ENCODE data around the gene CTXN1.
A peak's percentile ranks its signal among the peaks of the same experiment; 100 is the strongest.

The CTXN1 gene

DNA sequence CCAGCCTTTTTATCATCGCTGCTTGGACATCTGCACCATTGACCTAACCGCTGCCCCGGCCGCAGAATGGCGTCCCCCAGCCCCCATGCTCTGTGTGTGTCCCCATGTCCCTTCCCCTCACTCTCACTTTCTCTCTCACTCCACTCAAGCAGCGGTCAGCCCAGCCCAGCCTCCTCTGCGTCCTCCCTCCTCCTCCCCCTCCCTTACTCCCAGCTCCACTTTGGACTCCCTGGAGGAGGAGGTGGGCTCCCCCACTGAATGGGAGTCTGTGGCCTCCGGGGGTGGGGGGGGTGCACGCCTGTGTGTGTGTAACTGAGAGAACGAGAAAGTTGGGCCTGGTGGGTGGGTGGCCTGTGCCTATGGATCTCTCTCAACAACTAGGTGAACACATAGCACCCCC is 20.1 kb downstream of the CTXN1 start:
- no peak for TF ChIP-seq CTCF (IDR thresholded peaks at IDR 0.05)
- TF ChIP-seq ZFX (IDR thresholded peaks at IDR 0.05; ENCODE audit: borderline replicate concordance): no peak
- H3K27ac ChIP-seq: no peak overlapping the region

- TF ChIP-seq ZFX (IDR thresholded peaks at IDR 0.05; ENCODE audit: borderline replicate concordance): no peak
- TF ChIP-seq CTCF (IDR thresholded peaks at IDR 0.05): no peak
- peak overlapping the region; percentile 88 for H3K27ac ChIP-seq
Measured at GRCh38 chr19:7905268-7905667, 20.7 kb downstream of the CTXN1 start.

DNA sequence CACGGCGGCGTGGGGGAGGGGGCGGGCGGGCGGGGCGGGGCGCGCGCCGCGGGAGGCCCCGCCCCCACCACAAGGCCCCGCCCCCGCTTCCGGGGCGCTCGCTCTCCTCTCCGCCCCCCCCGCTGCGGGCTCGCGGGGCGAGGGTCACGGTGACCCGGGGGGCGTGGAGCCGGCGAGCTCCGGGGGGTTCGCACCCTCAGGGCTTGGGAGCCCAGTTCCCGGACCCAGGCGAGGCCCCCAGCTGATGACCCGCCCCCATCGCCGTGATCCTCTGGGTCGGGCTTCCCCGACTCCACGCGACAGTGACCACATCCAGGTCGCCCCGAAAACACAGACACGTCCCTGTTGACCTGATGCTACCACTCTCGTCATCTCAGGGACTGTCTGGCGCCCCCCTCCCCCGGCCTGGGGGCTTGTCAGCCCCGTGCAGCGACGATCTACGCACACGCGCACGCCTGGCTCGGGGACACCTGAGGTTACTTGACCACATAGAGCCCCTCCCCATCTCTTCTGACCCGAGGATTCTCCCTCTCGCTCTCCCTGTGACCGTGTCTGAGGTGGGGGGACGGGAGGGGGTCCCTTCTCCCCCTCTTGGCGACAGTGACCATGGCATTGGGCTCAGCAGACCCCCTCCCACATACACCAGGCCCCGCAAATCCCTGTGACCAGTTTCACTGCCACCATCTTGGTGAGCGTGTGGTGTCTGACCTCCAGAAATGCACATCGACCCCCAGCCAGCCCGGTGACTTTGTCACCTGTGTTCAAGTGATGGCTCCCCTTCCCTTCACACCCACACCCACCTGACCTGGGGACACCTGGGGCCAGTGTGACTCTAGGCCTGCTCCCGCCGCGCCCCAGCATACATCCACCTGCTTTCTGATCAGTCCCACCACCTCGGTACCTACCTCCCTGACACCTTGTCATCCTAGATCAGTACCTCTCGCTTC is 21.6 kb downstream of the CTXN1 start:
- TF ChIP-seq ZFX (IDR thresholded peaks at IDR 0.05; ENCODE audit: borderline replicate concordance) (no peak), CTCF (IDR thresholded peaks at IDR 0.05) (no peak)

DNA sequence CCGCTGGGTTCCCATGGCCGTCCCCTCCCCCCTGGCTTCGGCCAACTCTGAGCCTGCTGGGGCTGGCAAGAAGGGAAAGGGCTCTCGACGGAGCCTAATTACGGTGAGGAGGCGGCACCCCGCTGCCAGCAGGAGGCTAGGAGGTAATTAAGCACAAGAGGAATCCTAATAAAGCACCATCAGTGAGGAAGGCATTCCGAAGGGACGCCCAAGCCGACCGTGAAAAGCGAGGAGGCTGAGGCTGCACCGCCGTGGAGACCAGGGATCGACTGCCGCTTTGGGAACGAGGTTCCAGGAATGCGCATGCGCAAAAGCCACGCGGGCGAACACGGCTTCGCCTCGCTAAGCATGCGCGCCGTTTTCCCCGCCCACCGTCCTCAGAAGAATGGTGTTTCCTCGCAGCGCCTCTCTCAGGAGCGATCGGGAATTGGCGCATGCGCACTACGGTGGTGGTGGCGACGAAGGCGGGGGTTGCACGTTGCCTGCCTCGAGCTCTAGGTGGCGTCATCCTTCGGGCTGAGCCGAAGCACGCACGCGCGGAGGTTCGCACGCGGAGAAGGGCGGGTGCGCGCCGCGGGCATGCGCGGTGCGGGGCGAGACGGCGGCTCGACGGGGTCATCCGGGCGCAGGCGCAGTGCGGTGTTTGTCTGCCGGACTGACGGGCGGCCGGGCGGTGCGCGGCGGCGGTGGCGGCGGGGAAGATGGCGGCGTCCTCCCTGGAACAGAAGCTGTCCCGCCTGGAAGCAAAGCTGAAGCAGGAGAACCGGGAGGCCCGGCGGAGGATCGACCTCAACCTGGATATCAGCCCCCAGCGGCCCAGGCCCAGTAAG is 22.5 kb downstream of the CTXN1 start, which contains the start of gene MAP2K7:
MAP2K7 (plus strand) TSS at position 634 of the 830 bp plus-strand sequence; CDS start at position 702, 68 bp downstream.
- TF ChIP-seq CTCF (IDR thresholded peaks at IDR 0.05) (peak; percentile 93), ZFX (IDR thresholded peaks at IDR 0.05; ENCODE audit: borderline replicate concordance) (no peak)
- H3K27ac ChIP-seq: peak within 1 kb of the TSS; percentile 88

More for the DNA sequence above, 21.6 kb downstream of the CTXN1 start:
- peak overlapping the region; percentile 88 for H3K27ac ChIP-seq

GRCh38 chr19:7902796-7903243 is 23.1 kb downstream of the CTXN1 start:
- no peak for TF ChIP-seq CTCF (IDR thresholded peaks at IDR 0.05)
- no peak for TF ChIP-seq ZFX (IDR thresholded peaks at IDR 0.05; ENCODE audit: borderline replicate concordance)
- peak overlapping the region; percentile 88 for H3K27ac ChIP-seq

GRCh38 chr19:7901337-7901736 is 24.6 kb downstream of the CTXN1 start:
- no peak for TF ChIP-seq ZFX (IDR thresholded peaks at IDR 0.05; ENCODE audit: borderline replicate concordance)
- no peak for TF ChIP-seq CTCF (IDR thresholded peaks at IDR 0.05)
- peak overlapping the region; percentile 88; the same call in 1 of the 2 replicates for H3K27ac ChIP-seq
